ENCODE data around the gene NARF. TPM values are rescaled to one million over a fixed set of nuclear protein-coding genes. Genes with fewer than 3 reads are reported as not detected.

The NARF gene
- total and polyA plus RNA-seq, 2 of the 8 experiments (the other 6 are each of a cell fraction or from before 2014, with no cell fraction given) = 97.4 to 131 TPM

GRCh38 chr17:82414548-82415281 lies 43.8 kb upstream of the NARF start (continued):
- no peak for TF ChIP-seq KDM4A (IDR thresholded peaks at IDR 0.05; ENCODE audit: low read depth, low read length, severe bottlenecking)
- peak; percentile 75 for TF ChIP-seq RAD21 (IDR thresholded peaks at IDR 0.05 in 1 of 2, conservative IDR thresholded peaks at IDR 0.05 in 1 of 2; ENCODE audit: low read depth in 2 of 2, low read length in 2 of 2)
- no peak for TF ChIP-seq POLR2A (IDR thresholded peaks at IDR 0.05; ENCODE audit: control extremely low read depth in 1 of 2, low read depth in 2 of 2, low read length in 2 of 2)
- TF ChIP-seq TBP (IDR thresholded peaks at IDR 0.05; ENCODE audit: low read depth, low read length) = no peak
- no peak for TF ChIP-seq NANOG (IDR thresholded peaks at IDR 0.05; ENCODE audit: insufficient read depth, low read depth, low read length, poor library complexity, severe bottlenecking)
- TF ChIP-seq GABPA (IDR thresholded peaks at IDR 0.05; ENCODE audit: borderline replicate concordance, insufficient read depth, low read length) = peak; percentile 70; the same call in 1 of the 2 replicates
- TF ChIP-seq, protein P1, sequence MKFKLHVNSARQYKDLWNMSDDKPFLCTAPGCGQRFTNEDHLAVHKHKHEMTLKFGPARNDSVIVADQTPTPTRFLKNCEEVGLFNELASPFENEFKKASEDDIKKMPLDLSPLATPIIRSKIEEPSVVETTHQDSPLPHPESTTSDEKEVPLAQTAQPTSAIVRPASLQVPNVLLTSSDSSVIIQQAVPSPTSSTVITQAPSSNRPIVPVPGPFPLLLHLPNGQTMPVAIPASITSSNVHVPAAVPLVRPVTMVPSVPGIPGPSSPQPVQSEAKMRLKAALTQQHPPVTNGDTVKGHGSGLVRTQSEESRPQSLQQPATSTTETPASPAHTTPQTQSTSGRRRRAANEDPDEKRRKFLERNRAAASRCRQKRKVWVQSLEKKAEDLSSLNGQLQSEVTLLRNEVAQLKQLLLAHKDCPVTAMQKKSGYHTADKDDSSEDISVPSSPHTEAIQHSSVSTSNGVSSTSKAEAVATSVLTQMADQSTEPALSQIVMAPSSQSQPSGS (IDR thresholded peaks at IDR 0.05; ENCODE audit: low read length) = no peak
- TF ChIP-seq JUND (IDR thresholded peaks at IDR 0.05; ENCODE audit: low read length) = no peak
- TF ChIP-seq USF2 (IDR thresholded peaks at IDR 0.05; ENCODE audit: low read length) = no peak
- no peak for TF ChIP-seq NRF1 (IDR thresholded peaks at IDR 0.05; ENCODE audit: low read depth, low read length)
- TF ChIP-seq, protein P2, sequence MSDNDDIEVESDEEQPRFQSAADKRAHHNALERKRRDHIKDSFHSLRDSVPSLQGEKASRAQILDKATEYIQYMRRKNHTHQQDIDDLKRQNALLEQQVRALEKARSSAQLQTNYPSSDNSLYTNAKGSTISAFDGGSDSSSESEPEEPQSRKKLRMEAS (IDR thresholded peaks at IDR 0.05) = peak; percentile 36; the same call in 1 of the 2 replicates
- no peak for TF ChIP-seq BCL11A (IDR thresholded peaks at IDR 0.05; ENCODE audit: low read depth in 2 of 2, low read length in 2 of 2)
- TF ChIP-seq HDAC6 (IDR thresholded peaks at IDR 0.05; ENCODE audit: low read depth, low read length) = no peak
- no peak for TF ChIP-seq RFX5 (IDR thresholded peaks at IDR 0.05; ENCODE audit: borderline replicate concordance, low read depth, low read length)
- no peak for TF ChIP-seq TAF1 (IDR thresholded peaks at IDR 0.05; ENCODE audit: low read depth, low read length)
- TF ChIP-seq PHF8 (conservative IDR thresholded peaks at IDR 0.05; ENCODE audit: low read depth, low read length) = no peak
- peak; percentile 94 to 96; a peak in 3 of 4 replicates for TF ChIP-seq SIN3A (conservative IDR thresholded peaks at IDR 0.05 in 1 of 2, IDR thresholded peaks at IDR 0.05 in 1 of 2; ENCODE audit: low read depth in 1 of 2, low read length in 2 of 2)
- TF ChIP-seq SP4 (IDR thresholded peaks at IDR 0.05; ENCODE audit: low read length) = no peak
- no peak for TF ChIP-seq SIRT6 (IDR thresholded peaks at IDR 0.05; ENCODE audit: low read length)
- TF ChIP-seq CBX8 (IDR thresholded peaks at IDR 0.05; ENCODE audit: borderline replicate concordance, low read depth, low read length) = no peak
